ENCODE results near the gene FKBP6. TPM values are rescaled to one million over a fixed set of nuclear protein-coding genes. Genes with fewer than 3 reads are reported as not detected.
"Not testable (repeated sequence)": the region's sequence is repeated elsewhere in the genome, so short reads cannot be mapped to it uniquely, and the experiment has no call there.

Gene FKBP6
- polyA plus RNA-seq, 6 donors from 2014 or later, result not detected

DNA sequence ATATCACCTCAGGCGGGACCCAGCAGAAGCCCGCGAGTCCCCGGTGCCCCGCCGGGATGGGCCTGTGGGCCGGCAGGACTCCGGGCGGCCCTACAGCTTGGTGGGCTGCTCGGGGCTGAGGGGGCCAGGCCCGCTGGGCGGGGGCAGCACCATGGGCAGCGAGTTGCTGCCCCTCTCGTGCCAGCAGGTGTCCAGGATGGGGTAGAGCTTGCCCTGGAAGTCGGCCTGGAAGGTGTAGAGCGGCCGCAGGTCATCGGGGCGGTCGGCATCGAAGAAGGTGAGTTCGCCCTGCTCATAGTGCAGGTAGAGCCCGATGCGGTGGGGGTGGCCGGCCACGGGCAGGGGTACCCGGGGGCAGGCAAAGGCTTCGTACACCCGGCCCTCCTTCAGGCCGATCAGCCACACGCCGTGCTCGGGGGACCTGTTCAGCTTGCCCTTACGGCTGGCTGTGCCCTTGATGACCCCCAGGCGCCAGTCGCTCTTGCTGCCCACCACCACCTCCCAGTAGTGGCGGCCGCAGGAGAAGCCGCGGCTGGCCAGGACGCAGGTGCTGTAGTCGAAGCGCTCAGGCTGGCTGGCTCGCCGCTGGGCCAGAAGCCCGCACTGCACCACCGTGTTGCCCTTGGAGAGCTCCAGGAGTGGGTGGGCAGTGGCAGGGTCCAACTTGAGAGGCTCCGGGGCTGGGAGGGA is 15.0 kb upstream of the FKBP6 start:
- H3K4me1 Mint-ChIP-seq, result peaks cover 8 to 26% (median 10%) of the 10 kb centered on the region in 3 donors
- H3K4me3 Mint-ChIP-seq, result no peak overlapping the region
- DNase-seq, result no peak
- no peak for ATAC-seq (ENCODE audit: low read depth in 2 of 2)
- no peaks in the 10 kb centered on the region for H3K9me3 Mint-ChIP-seq
- no peaks in the 10 kb centered on the region for H3K27me3 Mint-ChIP-seq
- H3K27ac Mint-ChIP-seq, result no peak overlapping the region
- H3K36me3 Mint-ChIP-seq, result peaks cover 0 to 8% of the 10 kb centered on the region in 2 donors

- H3K36me3 Mint-ChIP-seq, result peaks cover 0 to 4% of the 10 kb centered on the region in 2 donors
- no peaks in the 10 kb centered on the region for H3K27me3 Mint-ChIP-seq
- DNase-seq, result no peak
- no peak overlapping the region for H3K4me3 Mint-ChIP-seq
- no peak overlapping the region for H3K27ac Mint-ChIP-seq
- no peak for ATAC-seq (ENCODE audit: low read depth in 2 of 2)
- H3K4me1 Mint-ChIP-seq, result peaks cover 5 to 22% (median 5%) of the 10 kb centered on the region in 3 donors
- H3K9me3 Mint-ChIP-seq, result no peaks in the 10 kb centered on the region
Measured at GRCh38 chr7:73313521-73313906, 14.4 kb upstream of the FKBP6 start.

DNA sequence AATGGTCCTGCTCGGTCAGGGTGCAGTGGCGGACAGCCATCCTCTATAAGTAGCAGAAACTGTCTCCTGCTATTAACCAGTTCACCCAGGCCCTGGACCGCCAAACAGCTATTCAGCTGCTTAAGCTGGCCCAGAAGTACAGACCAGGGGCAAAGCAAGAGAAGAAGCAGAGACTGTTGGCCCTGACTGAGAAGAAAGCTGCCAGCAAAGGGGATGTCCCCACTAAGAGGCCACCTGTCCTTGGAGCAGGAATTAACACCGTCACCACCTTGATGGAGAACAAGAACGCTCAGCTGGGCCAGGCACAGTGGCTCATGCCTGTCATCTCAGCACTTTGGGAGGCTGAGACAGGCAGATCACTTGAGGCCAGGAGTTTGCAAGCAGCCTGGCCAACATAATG is 13.7 kb upstream of the FKBP6 start:
- no peak for ATAC-seq (ENCODE audit: low read depth in 2 of 2)
- Mint-ChIP-seq H3K4me3 (no peak overlapping the region), H3K27ac (no peak overlapping the region), H3K4me1 (peaks cover 0 to 15% (median 0%) of the 10 kb centered on the region in 3 donors), H3K36me3 (no peaks in the 10 kb centered on the region), H3K27me3 (no peaks in the 10 kb centered on the region), H3K9me3 (no peaks in the 10 kb centered on the region)
- DNase-seq, result no peak

GRCh38 chr7:73316521-73316920 is 11.4 kb upstream of the FKBP6 start:
- no peak overlapping the region for H3K27ac Mint-ChIP-seq
- peaks cover 0 to 4% (median 0%) of the 10 kb centered on the region in 3 donors for H3K4me1 Mint-ChIP-seq
- DNase-seq (no peak), ATAC-seq (ENCODE audit: low read depth in 2 of 2) (no peak)
- no peaks in the 10 kb centered on the region for H3K9me3 Mint-ChIP-seq
- H3K36me3 Mint-ChIP-seq, result no peaks in the 10 kb centered on the region
- H3K27me3 Mint-ChIP-seq, result no peaks in the 10 kb centered on the region
- no peak overlapping the region for H3K4me3 Mint-ChIP-seq

GRCh38 chr7:73318656-73319204 is 9.2 kb upstream of the FKBP6 start:
- not testable (repeated sequence) for H3K36me3 Mint-ChIP-seq; DNase-seq; ATAC-seq (ENCODE audit: low read depth in 2 of 2); H3K27me3 Mint-ChIP-seq; H3K9me3 Mint-ChIP-seq; H3K4me3 Mint-ChIP-seq
- Mint-ChIP-seq H3K27ac (peak overlapping the region in 1 of 6 donors; percentile 53), H3K4me1 (peaks cover 5 to 17% (median 11%) of the 10 kb centered on the region in 3 donors)

DNA sequence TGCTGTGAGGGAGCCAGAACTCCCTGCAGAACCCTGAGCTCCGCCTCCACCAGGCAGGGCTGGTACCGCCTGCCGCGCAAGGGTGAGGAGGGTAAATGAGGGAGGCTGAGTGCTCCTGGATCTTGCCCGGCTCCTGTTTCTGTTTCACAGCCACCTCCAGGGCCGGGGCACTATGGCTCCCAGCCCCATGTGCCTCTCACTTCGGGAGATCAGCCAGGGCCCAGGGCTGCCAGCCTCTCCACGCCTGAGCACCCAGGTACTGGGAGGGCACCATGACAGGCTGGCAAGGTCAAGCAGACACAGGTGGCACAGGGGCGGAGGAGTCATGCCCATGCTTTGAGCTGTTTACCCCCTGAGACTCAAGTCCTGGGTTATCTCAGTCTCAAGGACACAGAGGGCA is 8.4 kb upstream of the FKBP6 start:
- not testable (repeated sequence) for H3K4me3 Mint-ChIP-seq

DNA sequence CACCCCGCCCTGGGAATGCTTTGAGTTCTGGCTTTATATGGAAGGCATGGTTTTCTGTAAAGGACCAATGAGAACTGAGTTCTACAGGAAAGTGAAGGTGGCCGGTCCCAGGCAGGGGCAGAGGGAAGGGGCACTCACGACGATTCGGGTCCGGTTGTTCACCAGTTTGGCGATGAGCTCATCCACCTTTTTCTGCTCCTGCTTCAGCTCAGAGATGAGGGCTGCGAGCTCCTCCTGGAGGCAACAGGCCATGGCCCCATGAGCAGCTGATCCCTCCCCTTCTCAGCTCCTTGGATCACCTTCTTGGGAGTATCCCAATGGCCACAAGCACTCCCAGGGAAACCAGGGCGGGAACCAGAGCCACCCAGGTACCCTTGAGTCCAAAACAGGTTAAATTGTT is 8.0 kb upstream of the FKBP6 start:
- H3K9me3 Mint-ChIP-seq; ATAC-seq (ENCODE audit: low read depth in 2 of 2); DNase-seq; H3K27me3 Mint-ChIP-seq; H3K36me3 Mint-ChIP-seq; H3K27ac Mint-ChIP-seq; H3K4me3 Mint-ChIP-seq: not testable (repeated sequence)
- peaks cover 15 to 30% (median 19%) of the 10 kb centered on the region in 3 donors for H3K4me1 Mint-ChIP-seq

More for the DNA sequence above, 8.4 kb upstream of the FKBP6 start:
- DNase-seq; ATAC-seq (ENCODE audit: low read depth in 2 of 2); H3K9me3 Mint-ChIP-seq; H3K27ac Mint-ChIP-seq; H3K36me3 Mint-ChIP-seq; H3K27me3 Mint-ChIP-seq: not testable (repeated sequence)
- H3K4me1 Mint-ChIP-seq, result peaks cover 12 to 25% (median 19%) of the 10 kb centered on the region in 3 donors

GRCh38 chr7:73323434-73324080 is 4.4 kb upstream of the FKBP6 start:
- not testable (repeated sequence) for H3K27me3 Mint-ChIP-seq; H3K36me3 Mint-ChIP-seq; DNase-seq; ATAC-seq (ENCODE audit: low read depth in 2 of 2); H3K9me3 Mint-ChIP-seq
- Mint-ChIP-seq H3K27ac (peak overlapping the region in 4 of 6 donors; percentile 20 to 97 (median 80)), H3K4me1 (peaks cover 15 to 32% (median 19%) of the 10 kb centered on the region in 3 donors), H3K4me3 (peak overlapping the region; percentile 64 to 91 (median 82))

DNA sequence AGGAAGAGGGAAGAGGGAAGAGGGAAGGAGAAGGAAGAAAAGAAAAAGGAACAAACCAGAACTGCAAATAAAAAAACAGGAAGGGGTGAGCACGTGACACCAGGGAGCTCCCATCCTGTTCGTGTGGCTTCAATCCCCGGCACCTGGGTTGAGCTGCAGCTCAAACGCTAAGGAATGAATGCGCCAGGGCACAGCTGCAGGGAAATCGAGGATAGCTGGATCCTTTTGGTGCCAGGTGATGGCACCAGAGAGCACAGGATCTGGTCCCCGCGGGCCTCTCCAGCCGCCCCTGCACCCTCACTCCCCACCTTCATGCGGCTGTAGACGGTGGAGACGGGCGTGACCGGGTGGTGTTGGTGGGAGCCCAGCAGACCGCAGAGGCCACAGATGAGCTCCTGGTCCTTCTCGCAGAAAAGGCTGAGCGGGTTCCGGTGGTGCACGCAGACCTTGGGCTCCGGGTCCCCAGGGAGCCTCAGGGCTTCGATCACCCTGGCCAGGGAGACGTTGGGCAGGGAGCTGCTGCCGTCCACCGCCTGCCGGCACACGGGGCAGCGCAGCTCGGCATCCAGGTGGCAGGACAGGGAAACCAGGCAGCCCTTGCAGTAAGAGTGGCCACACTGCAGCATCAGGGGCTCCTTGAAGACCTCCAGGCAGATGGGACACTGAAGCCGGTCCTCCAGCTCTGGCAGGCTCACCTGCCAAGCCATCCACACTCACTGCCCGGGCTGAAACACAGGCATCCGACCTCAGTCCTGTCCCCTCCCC is 3.7 kb upstream of the FKBP6 start:
- peak overlapping the region; percentile 64 to 91 (median 82) for H3K4me3 Mint-ChIP-seq
- H3K36me3 Mint-ChIP-seq, H3K27me3 Mint-ChIP-seq, H3K9me3 Mint-ChIP-seq: not testable (repeated sequence)
- DNase-seq, result peak; percentile 26
- H3K4me1 Mint-ChIP-seq, result peaks cover 15 to 32% (median 19%) of the 10 kb centered on the region in 3 donors
- peak overlapping the region in 4 of 6 donors; percentile 33 to 97 (median 74) for H3K27ac Mint-ChIP-seq
- ATAC-seq (ENCODE audit: low read depth in 2 of 2), result peak; percentile 79

- Mint-ChIP-seq H3K4me1 (peaks cover 15 to 32% (median 19%) of the 10 kb centered on the region in 3 donors), H3K4me3 (peak overlapping the region in 3 of 8 donors; percentile 28 to 69 (median 66))
Measured at GRCh38 chr7:73325424-73325823, 2.5 kb upstream of the FKBP6 start.

DNA sequence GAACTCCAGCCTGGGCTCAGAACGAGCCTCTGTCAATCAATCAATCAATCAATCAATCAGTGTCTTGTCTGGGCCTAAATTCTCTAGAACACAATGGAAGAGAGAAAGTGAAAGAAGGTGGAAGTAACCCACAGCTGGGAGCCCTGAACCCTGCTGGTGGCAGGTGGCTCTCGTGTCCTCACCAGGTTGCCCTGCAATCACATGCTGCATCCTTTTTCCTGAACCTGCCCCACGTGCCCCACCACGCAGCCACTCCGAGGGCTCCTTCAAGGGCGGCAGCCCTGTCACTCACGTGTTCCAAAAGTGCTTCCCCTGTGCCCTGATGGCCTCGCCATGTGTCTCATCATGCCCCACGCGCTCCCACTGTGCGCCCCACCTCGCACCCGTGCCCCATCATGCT is 512 bp upstream of the FKBP6 start:
- not testable (repeated sequence) for H3K27me3 Mint-ChIP-seq, H3K36me3 Mint-ChIP-seq, H3K9me3 Mint-ChIP-seq, DNase-seq
- Mint-ChIP-seq H3K4me1 (peaks cover 15 to 30% (median 19%) of the 10 kb centered on the region in 3 donors), H3K27ac (peak overlapping the region in 1 of 6 donors; percentile 21), H3K4me3 (peak overlapping the region in 1 of 8 donors; percentile 53)
- ATAC-seq (ENCODE audit: low read depth in 2 of 2), result peak in 1 of 2 donors; percentile 40

More at GRCh38 chr7:73325424-73325823, 2.5 kb upstream of the FKBP6 start:
- H3K9me3 Mint-ChIP-seq; H3K36me3 Mint-ChIP-seq; H3K27me3 Mint-ChIP-seq; DNase-seq; ATAC-seq (ENCODE audit: low read depth in 2 of 2): not testable (repeated sequence)
- H3K27ac Mint-ChIP-seq, result peak overlapping the region in 2 of 6 donors; percentile 56 to 66

GRCh38 chr7:73328696-73329095 is 735 bp downstream of the FKBP6 start:
- no peak for ATAC-seq (ENCODE audit: low read depth in 2 of 2)

DNA sequence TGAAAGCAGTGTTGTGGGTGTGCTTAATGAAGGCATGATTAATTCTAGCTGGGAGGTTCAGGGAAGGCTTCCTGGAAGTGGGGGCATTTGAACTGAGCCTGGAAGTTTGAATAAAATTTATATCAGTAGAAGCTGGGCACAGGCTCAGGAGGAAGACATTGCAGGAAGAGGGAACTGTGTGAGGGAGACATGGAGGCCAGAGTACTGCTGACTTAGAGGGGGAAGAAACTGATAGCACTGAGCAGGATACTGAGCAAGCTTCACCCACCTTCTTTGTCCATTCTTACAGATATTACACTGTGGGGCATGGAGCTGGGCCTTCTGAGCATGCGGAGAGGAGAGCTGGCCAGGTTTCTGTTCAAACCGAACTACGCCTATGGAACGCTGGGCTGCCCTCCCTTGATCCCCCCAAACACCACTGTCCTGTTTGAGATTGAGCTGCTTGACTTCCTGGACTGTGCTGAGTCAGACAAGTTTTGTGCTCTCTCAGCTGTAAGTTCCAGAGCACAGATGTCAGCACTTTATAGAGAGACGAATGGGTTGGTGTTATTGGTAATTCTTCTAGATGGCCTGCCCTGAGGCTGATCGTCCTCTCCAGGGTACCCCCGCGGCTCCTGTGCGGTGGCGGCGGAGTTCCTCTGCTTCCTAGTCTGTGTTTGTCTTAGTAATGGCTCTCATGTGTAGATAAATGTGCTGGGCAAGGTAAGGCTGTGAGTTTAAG is 2.1 kb downstream of the FKBP6 start:
- H3K27ac Mint-ChIP-seq, result peak overlapping the region in 2 of 6 donors; percentile 37 to 47
- no peaks in the 10 kb centered on the region for H3K36me3 Mint-ChIP-seq
- DNase-seq (no peak), ATAC-seq (ENCODE audit: low read depth in 2 of 2) (no peak)
- H3K4me1 Mint-ChIP-seq, result peaks cover 0 to 7% (median 0%) of the 10 kb centered on the region in 3 donors
- H3K9me3 Mint-ChIP-seq, result peaks cover 0 to 2% (median 0%) of the 10 kb centered on the region in 7 donors
- no peaks in the 10 kb centered on the region for H3K27me3 Mint-ChIP-seq
- H3K4me3 Mint-ChIP-seq, result no peak overlapping the region

More at GRCh38 chr7:73328696-73329095, 735 bp downstream of the FKBP6 start:
- no peaks in the 10 kb centered on the region for H3K27me3 Mint-ChIP-seq
- DNase-seq, result no peak
- H3K27ac Mint-ChIP-seq, result no peak overlapping the region
- H3K4me3 Mint-ChIP-seq, result no peak overlapping the region
- peaks cover 8 to 20% (median 11%) of the 10 kb centered on the region in 3 donors for H3K4me1 Mint-ChIP-seq
- H3K9me3 Mint-ChIP-seq, result peaks cover 0 to 2% (median 0%) of the 10 kb centered on the region in 7 donors
- no peaks in the 10 kb centered on the region for H3K36me3 Mint-ChIP-seq
